Daoy (cell line): ENCODE data around the gene TCERG1L. TPM values are rescaled to one million over a fixed set of nuclear protein-coding genes. Genes with fewer than 3 reads are reported as not detected.
"Not testable (repeated sequence)": the region's sequence is repeated elsewhere in the genome, so short reads cannot be mapped to it uniquely, and the experiment has no call there.

Experiments
- DNase-seq: peaks from one replicate; pipeline ENCODE4 v3.0.0-alpha.2; 2015; ENCODE audit warnings: low read depth
- total RNA-seq: library from RNA; depleted of rRNA; stranded (reverse); fragments of >200 nt; shearing (Covaris generic); gene quantifications from 2 replicates; pipeline ENCODE4 v1.2.3, GENCODE V29; 2014

TCERG1L gene
- total RNA-seq, 1 experiment from 2014 or later: not detected

- no peak for DNase-seq
Measured at GRCh38 chr10:131186547-131187253, 124.8 kb downstream of the TCERG1L start.

- no peak for DNase-seq
Measured at GRCh38 chr10:131184503-131184902, 127.0 kb downstream of the TCERG1L start.

GRCh38 chr10:131183546-131184045 lies 127.9 kb downstream of the TCERG1L start:
- no peak for DNase-seq

- no peak for DNase-seq
Measured at GRCh38 chr10:131181456-131181855, 130.1 kb downstream of the TCERG1L start.

GRCh38 chr10:131180740-131181415 lies 130.6 kb downstream of the TCERG1L start:
- DNase-seq: no peak

- no peak for DNase-seq
Measured at GRCh38 chr10:131180086-131180485, 131.4 kb downstream of the TCERG1L start.

- DNase-seq: no peak
Measured at GRCh38 chr10:131179361-131179760, 132.2 kb downstream of the TCERG1L start.

GRCh38 chr10:131178521-131179331 lies 132.8 kb downstream of the TCERG1L start:
- no peak for DNase-seq

GRCh38 chr10:131177431-131178327 lies 133.8 kb downstream of the TCERG1L start:
- DNase-seq: no peak

- no peak for DNase-seq
Measured at GRCh38 chr10:131176907-131177306, 134.6 kb downstream of the TCERG1L start.

- DNase-seq: not testable (repeated sequence)
Measured at GRCh38 chr10:131176324-131176723, 135.2 kb downstream of the TCERG1L start.

- no peak for DNase-seq
Measured at GRCh38 chr10:131175891-131176290, 135.6 kb downstream of the TCERG1L start.

- no peak for DNase-seq
Measured at GRCh38 chr10:131174651-131175540, 136.6 kb downstream of the TCERG1L start.

- no peak for DNase-seq
Measured at GRCh38 chr10:131174211-131174565, 137.3 kb downstream of the TCERG1L start.

- no peak for DNase-seq
Measured at GRCh38 chr10:131173484-131174210, 137.9 kb downstream of the TCERG1L start.

GRCh38 chr10:131172433-131172832 lies 139.1 kb downstream of the TCERG1L start:
- DNase-seq: no peak

- no peak for DNase-seq
Measured at GRCh38 chr10:131169146-131169545, 142.4 kb downstream of the TCERG1L start.

- no peak for DNase-seq
Measured at GRCh38 chr10:131168238-131168875, 143.2 kb downstream of the TCERG1L start.
